Glomerular endothelial cell (primary cell): ENCODE data around the gene CCDC91. TPM values are rescaled to one million over a fixed set of nuclear protein-coding genes. Genes with fewer than 3 reads are reported as not detected.

Source experiments
- DNase-seq: peaks from one replicate; pipeline ENCODE4 v3.0.0-alpha.2; 2011; ENCODE audit warnings: low read depth, low spot score; ENCODE audit errors: extremely low read depth
- total RNA-seq: library from RNA; depleted of rRNA; stranded (reverse); fragments of >200 nt; gene quantifications from 2 replicates; pipeline ENCODE4 v1.2.3, GENCODE V29; 2015

CCDC91 gene, protein sequence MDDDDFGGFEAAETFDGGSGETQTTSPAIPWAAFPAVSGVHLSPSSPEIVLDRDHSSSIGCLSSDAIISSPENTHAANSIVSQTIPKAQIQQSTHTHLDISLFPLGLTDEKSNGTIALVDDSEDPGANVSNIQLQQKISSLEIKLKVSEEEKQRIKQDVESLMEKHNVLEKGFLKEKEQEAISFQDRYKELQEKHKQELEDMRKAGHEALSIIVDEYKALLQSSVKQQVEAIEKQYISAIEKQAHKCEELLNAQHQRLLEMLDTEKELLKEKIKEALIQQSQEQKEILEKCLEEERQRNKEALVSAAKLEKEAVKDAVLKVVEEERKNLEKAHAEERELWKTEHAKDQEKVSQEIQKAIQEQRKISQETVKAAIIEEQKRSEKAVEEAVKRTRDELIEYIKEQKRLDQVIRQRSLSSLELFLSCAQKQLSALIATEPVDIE
- 9.9 and 10.1 TPM in 2 replicates for total RNA-seq

GRCh38 chr12:28190321-28191050 is at the start of gene CCDC91:
Gene CCDC91, plus strand, starts transcription at chr12:28190456. Its CDS starts 66,760 bp downstream, at chr12:28257216.
- peak; percentile 41 for DNase-seq

- DNase-seq: no peak
Observed at GRCh38 chr12:28144059-28144458, 46.2 kb upstream of the CCDC91 start.

- DNase-seq: no peak
Observed at GRCh38 chr12:28144532-28144931, 45.7 kb upstream of the CCDC91 start.

- DNase-seq: no peak
Observed at GRCh38 chr12:28145216-28145615, 45.0 kb upstream of the CCDC91 start.

DNA sequence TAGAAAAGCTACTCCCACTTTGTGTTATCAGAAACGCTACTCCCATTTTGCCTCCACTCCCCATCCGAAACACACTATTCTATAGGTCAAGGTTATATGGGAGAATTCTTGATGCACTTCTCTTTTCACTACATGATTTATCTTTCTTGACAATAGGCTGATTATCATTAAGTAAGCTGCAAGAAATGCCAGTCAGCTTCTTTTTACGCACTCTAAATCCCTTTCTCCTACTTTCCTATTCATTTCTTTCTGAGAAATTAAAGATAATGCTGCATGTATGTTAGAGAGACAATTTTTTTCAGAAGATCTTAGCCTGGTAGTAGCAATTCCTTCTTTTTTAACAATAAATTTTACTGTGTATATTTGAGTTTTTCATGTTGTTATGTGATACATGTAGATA is 41.0 kb upstream of the CCDC91 start:
- no peak for DNase-seq

DNA sequence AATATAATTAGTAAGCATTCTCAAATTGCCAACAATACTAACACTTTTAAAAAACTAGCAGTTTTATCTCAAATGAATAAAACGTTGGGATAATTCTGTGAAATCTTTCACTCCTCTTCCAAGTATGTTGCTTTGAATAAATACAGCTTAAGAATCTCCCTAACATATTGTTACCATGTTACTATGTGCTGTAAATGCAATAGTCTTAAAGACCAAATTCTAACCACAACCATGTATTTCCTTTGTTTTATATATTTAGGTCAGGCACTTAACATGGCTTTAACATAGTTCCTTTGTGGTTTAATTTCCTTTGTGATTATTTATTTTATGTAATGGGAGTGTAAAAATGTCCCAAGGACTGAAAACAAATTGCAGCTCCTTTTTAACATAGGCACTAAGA is 33.9 kb upstream of the CCDC91 start:
- DNase-seq: no peak

- DNase-seq: no peak
Observed at GRCh38 chr12:28156804-28157203, 33.5 kb upstream of the CCDC91 start.

GRCh38 chr12:28158353-28158752 is 31.9 kb upstream of the CCDC91 start:
- DNase-seq: no peak

DNA sequence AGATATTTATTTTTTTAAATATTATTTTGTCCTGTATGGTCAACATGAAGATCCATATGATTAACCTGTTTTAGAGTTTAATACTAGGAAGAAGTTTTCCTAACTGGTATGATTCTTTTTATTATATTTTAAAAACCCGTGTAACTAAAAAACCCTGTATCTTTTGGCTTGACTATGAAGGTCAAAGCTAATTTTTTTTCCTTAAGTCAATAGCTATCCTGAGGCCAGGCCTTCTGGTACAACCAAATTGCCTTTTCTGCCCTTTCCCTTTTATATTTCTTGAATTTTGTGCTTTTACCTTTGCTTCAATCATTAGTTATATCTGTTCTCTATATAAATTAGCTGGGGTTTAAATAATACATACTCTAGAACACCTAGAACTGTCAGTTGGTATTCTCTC is 30.6 kb upstream of the CCDC91 start:
- no peak for DNase-seq

GRCh38 chr12:28161697-28162096 is 28.6 kb upstream of the CCDC91 start:
- DNase-seq: no peak

DNA sequence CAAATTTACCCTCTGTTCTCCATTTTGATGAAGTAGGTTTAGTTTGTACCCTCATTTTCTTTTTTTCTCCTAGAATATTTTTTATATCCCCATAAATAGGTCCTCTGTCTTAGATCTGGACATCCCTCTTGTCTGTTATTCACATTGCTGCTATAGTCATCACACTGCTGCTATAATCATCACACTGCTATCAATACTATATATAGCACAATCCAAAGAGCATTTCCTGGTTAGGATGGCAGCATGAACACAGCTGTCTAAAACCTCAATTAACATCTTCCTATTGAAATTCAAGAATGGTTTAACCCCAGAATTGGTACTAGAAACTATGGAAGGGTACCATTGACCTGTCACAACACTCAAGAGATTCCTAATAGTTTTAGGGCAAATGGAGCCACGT is 27.6 kb upstream of the CCDC91 start:
- DNase-seq: no peak

GRCh38 chr12:28164644-28165275 is 25.5 kb upstream of the CCDC91 start:
- DNase-seq: no peak

DNA sequence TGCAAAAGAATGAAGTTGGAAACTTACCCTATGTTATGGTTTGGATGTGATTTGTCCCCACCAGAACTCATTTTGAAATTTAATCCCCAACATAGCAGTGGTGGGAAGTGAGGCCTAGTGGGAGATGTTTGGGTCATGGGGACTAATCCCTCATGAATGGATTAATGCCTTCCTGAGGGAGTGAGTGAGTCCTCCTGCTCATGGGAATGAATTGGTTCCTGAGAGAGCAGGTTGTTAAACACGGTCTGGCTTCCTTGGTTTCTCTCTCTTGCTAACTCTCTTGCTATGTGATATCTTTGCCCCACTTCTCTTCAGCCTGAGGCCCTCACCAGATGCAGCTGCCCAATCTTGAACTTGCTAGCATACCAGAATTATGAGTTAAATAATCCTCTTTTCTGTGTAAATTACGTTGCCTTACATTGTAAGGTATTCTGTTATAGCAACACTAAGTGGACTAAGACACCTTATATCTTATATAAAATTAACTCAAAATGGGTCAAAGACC is 22.2 kb upstream of the CCDC91 start:
- no peak for DNase-seq

- DNase-seq: no peak
Observed at GRCh38 chr12:28171356-28172060, 18.7 kb upstream of the CCDC91 start.

DNA sequence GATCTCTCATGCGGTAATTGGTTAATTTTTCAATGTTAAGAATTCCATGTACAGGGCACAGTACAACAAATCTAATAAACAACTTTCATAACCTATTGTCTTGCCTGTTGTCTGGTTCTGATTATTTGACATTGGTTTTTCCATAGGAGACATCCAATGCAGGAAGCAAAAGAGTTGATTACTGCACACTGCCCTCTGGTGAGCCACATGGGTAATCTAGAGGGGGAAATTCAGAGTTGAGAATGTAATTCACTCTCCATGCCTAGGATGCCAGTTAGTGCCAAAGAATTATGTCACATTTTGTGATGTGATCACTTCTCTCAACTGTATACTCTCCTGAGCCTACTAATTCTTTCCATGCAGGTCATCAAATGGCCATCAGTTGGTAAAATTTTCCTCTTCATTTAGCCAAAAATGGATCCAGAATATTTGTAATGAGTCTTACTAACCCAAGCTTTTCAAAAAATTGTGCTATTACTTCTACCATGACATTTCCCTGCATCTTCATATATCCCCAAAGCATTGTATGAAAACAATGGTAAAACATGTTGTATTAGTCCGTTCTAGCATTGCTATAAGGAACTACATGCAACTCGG is 17.7 kb upstream of the CCDC91 start:
- DNase-seq: peak; percentile 36

DNA sequence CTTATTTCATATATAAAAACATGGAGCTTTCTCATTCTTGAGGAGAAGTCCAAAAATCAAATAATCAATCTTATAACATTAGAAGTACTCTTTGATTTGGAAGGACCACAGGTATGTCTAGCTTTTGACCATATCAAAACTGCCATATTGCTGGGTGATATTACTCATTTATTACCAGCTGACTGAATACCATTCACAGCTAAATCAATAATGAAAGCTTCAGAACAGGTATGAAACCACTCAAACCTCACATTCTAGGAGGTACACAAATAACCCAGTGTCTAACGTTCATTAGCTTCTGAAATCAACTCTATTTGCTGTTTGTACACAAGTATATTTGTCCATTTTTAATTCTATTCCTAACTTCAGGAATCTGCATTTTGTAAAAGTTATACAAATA is 16.8 kb upstream of the CCDC91 start:
- no peak for DNase-seq

GRCh38 chr12:28175098-28175589 is 15.1 kb upstream of the CCDC91 start:
- DNase-seq: no peak

GRCh38 chr12:28176295-28176694 is 14.0 kb upstream of the CCDC91 start:
- no peak for DNase-seq

- no peak for DNase-seq
Observed at GRCh38 chr12:28177461-28177860, 12.8 kb upstream of the CCDC91 start.

GRCh38 chr12:28177905-28178304 is 12.4 kb upstream of the CCDC91 start:
- no peak for DNase-seq
